GM12878 (cell line): ENCODE results near the gene UBE3B. TPM values are rescaled to one million over a fixed set of nuclear protein-coding genes. Genes with fewer than 3 reads are reported as not detected.
A peak's percentile ranks its signal among the peaks of the same experiment; 100 is the strongest.

Experiments used
- ATF7 ChIP-seq: fragments of 450-650 bp; IDR thresholded peaks from 2 replicates; pipeline ENCODE4 v1.6.1; 2016; ENCODE audit warnings: low read depth, mild to moderate bottlenecking
- BHLHE40 ChIP-seq, 2 experiments: fragments of 450-650 bp in 1 of 2; IDR thresholded peaks; 2 replicates each; pipeline ENCODE4 v1.6.1; 2011 to 2017; ENCODE audit warnings: low read depth in 2 of 2, borderline replicate concordance in 1 of 2, improper control_type of control experiment in 1 of 2, low read length in 1 of 2, mild to moderate bottlenecking in 1 of 2
- CREB1 ChIP-seq: IDR thresholded peaks from 2 replicates; pipeline ENCODE4 v1.6.1; 2012; ENCODE audit warnings: low read depth, mild to moderate bottlenecking, inconsistent platforms
- EGR1 ChIP-seq, 2 experiments: IDR thresholded peaks; 1 replicate in 1 of 2; 2 replicates in 1 of 2; pipeline ENCODE4 v1.6.1; 2011 to 2012; ENCODE audit warnings: low read depth in 2 of 2, low read length in 2 of 2, borderline replicate concordance in 1 of 2, mild to moderate bottlenecking in 1 of 2, moderate library complexity in 1 of 2
- ESRRA ChIP-seq: IDR thresholded peaks from 2 replicates; pipeline ENCODE4 v1.6.1; 2012; ENCODE audit warnings: mild to moderate bottlenecking, low read length, improper control_type of control experiment
- EZH2 ChIP-seq: IDR thresholded peaks from 2 replicates; pipeline ENCODE4 v1.6.1; 2012; ENCODE audit warnings: low read depth, mild to moderate bottlenecking, control low read depth, inconsistent platforms, low read length, borderline replicate concordance; ENCODE audit not compliant: control insufficient read depth
- HDAC2 ChIP-seq: fragments of 200-600 bp; sonication (generic); IDR thresholded peaks from 2 replicates; pipeline ENCODE4 v1.6.1; 2017
- POLR2A ChIP-seq: IDR thresholded peaks from 2 replicates; pipeline ENCODE4 v1.6.1; 2011; ENCODE audit warnings: low read depth, mild to moderate bottlenecking, low read length
- POLR2AphosphoS2 ChIP-seq: IDR thresholded peaks from 2 replicates; pipeline ENCODE4 v1.6.1; 2011; ENCODE audit warnings: low read depth, mild to moderate bottlenecking, low read length, improper control_type of control experiment, moderate library complexity
- POLR2AphosphoS5 ChIP-seq: IDR thresholded peaks from 2 replicates; pipeline ENCODE4 v1.6.1; 2011; ENCODE audit warnings: mild to moderate bottlenecking, low read length, inconsistent platforms
- RAD51 ChIP-seq: fragments of 450-650 bp; IDR thresholded peaks from 2 replicates; pipeline ENCODE4 v1.6.1; 2016; ENCODE audit warnings: moderate library complexity, mild to moderate bottlenecking, inconsistent platforms
- RCOR1 ChIP-seq: conservative IDR thresholded peaks from 2 replicates; pipeline ENCODE4 v1.6.1; 2012; ENCODE audit warnings: low read depth, low read length, improper control_type of control experiment
- SIN3A ChIP-seq: IDR thresholded peaks from 2 replicates; pipeline ENCODE4 v1.6.1; 2012; ENCODE audit warnings: low read depth, low read length, improper control_type of control experiment
- SMAD5 ChIP-seq: IDR thresholded peaks from 2 replicates; pipeline ENCODE4 v1.6.1; 2016; ENCODE audit warnings: antibody characterized with exemption, low read depth
- SREBF1 ChIP-seq: IDR thresholded peaks from 2 replicates; pipeline ENCODE4 v1.6.1; 2012; ENCODE audit warnings: mild to moderate bottlenecking, low read length
- STAT1 ChIP-seq: fragments of 450-650 bp; conservative IDR thresholded peaks from 2 replicates; pipeline ENCODE4 v1.6.1; 2014; ENCODE audit warnings: antibody characterized with exemption, mild to moderate bottlenecking
- ZNF24 ChIP-seq: fragments of 450-650 bp; IDR thresholded peaks from 2 replicates; pipeline ENCODE4 v1.6.1; 2017; ENCODE audit warnings: antibody characterized with exemption, mild to moderate bottlenecking
- polyA plus RNA-seq, 11 experiments: library from polyadenylated mRNA; depleted of rRNA in 4 of 11; unstranded in 6 of 11; stranded (reverse) in 5 of 11; fragments of >200 nt; fragmentation: Nextera tagmentation in 4 of 11; fragmentation: Illumina TruSeq in 1 of 11; extraction: Ambion mirVana in 4 of 11; extraction: Trizol in 1 of 11; gene quantifications; 1 replicate in 1 of 11; 2 replicates in 10 of 11; pipeline versions ENCODE4 v1.2.1 to v1.2.3, GENCODE V29; 2011 to 2016; ENCODE audit warnings: inconsistent platforms in 2 of 11, missing spikeins in 2 of 11, low read depth in 1 of 11
- total RNA-seq, 4 experiments: library from RNA; depleted of rRNA in 3 of 4; stranded (reverse); fragments of >200 nt in 3 of 4; fragmentation: Illumina TruSeq in 1 of 4; extraction: Trizol in 1 of 4; gene quantifications; 2 replicates each; pipeline versions ENCODE4 v1.2.1 to v1.2.3, GENCODE V29; 2013 to 2021
- TF ChIP-seq, protein P1 (sequence below): fragments of 450-650 bp; IDR thresholded peaks from 2 replicates; pipeline ENCODE4 v1.6.1; 2017; ENCODE audit warnings: low read depth, mild to moderate bottlenecking, moderate library complexity
- TF ChIP-seq, protein P2 (sequence below): fragments of 450-650 bp; IDR thresholded peaks from 2 replicates; pipeline ENCODE4 v1.6.1; 2018; ENCODE audit warnings: borderline replicate concordance, mild to moderate bottlenecking; ENCODE audit not compliant: partially characterized antibody
- TF ChIP-seq, protein P3 (sequence below): IDR thresholded peaks from 2 replicates; pipeline ENCODE4 v1.6.1; 2011; ENCODE audit warnings: mild to moderate bottlenecking, low read depth, low read length, moderate library complexity; ENCODE audit not compliant: insufficient replicate concordance
- TF ChIP-seq, protein P4 (sequence below): fragments of 450-650 bp; IDR thresholded peaks from 2 replicates; pipeline ENCODE4 v1.6.1; 2018; ENCODE audit warnings: mild to moderate bottlenecking, low read depth, moderate library complexity; ENCODE audit not compliant: partially characterized antibody

Gene UBE3B
- total and polyA plus RNA-seq, 10 of the 15 experiments (the other 5 are each of a cell fraction or from before 2014, with no cell fraction given) = 7.4 to 25.3 (median 17.1) TPM

DNA sequence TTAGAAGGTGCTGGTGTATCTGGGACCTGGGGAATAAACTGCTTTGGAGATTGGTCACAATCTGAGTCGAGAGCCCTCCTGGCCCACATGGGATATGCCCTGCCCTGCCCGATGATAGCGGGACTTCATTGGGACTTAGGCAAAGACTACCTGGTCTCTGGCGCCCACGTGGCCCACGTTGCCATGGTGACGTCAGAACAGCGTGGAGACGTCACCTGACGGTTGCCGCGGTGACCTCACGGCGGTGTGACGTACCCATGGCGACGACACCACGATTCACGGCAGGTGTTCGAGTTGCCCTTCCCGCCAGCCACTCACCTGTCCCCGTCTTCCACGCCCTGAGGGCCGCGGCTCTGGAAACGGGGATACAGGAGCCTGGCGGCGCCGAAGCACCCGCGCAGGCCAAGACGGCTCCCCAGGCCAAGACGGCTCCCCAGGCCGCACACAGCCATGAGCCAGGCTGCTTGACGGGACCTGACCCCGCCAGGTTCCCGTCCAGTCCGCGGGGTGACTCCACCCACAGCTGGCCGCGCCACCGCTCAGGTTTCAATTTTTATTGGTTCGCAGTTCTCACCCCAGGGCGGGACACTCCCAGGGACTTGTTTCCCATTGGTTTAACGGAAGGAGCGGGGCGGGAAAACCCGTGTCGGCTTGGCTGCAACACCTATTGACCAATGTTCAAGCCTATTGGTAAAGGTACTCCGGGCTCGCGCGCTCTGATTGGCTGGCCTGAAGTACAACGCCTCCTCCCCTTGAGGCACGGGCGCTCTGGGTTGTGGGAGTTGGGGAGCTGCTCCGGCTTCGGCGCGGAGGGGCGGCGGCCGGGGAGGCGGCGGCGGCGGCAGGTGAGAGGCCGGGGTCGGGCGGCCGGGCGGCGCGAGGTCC is 95.8 kb downstream of the UBE3B start, which contains the start of the genes MMAB and MVK (continued):
- TF ChIP-seq RAD51 (peak; percentile 88), SREBF1 (peak; percentile 70; the same call in 1 of the 2 replicates), ATF7 (peak; percentile 96), SMAD5 (peak; percentile 37; the same call in 1 of the 2 replicates), CREB1 (peak; percentile 100), ESRRA (peak; percentile 81; the same call in 1 of the 2 replicates), STAT1 (peak; percentile 76; the same call in 1 of the 2 replicates), POLR2AphosphoS5 (peak; percentile 75), POLR2AphosphoS2 (peak; percentile 52), BHLHE40 (IDR thresholded peaks at IDR 0.05; ENCODE audit: borderline replicate concordance in 1 of 2, low read depth in 2 of 2, low read length in 1 of 2) (peak; percentile 79 to 84; a peak in 3 of 4 replicates), POLR2A (peak; percentile 95), EZH2 (no peak), SIN3A (peak; percentile 82; the same call in 1 of the 2 replicates), HDAC2 (no peak), ZNF24 (no peak), EGR1 (IDR thresholded peaks at IDR 0.05; ENCODE audit: borderline replicate concordance in 1 of 2, low read depth in 2 of 2, low read length in 2 of 2) (peak in 1 of 2 experiments; percentile 53; a peak in 1 of 3 replicates), RCOR1 (no peak)
- TF ChIP-seq, protein P1, sequence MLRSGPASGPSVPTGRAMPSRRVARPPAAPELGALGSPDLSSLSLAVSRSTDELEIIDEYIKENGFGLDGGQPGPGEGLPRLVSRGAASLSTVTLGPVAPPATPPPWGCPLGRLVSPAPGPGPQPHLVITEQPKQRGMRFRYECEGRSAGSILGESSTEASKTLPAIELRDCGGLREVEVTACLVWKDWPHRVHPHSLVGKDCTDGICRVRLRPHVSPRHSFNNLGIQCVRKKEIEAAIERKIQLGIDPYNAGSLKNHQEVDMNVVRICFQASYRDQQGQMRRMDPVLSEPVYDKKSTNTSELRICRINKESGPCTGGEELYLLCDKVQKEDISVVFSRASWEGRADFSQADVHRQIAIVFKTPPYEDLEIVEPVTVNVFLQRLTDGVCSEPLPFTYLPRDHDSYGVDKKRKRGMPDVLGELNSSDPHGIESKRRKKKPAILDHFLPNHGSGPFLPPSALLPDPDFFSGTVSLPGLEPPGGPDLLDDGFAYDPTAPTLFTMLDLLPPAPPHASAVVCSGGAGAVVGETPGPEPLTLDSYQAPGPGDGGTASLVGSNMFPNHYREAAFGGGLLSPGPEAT = peak; percentile 69
- TF ChIP-seq, protein P2, sequence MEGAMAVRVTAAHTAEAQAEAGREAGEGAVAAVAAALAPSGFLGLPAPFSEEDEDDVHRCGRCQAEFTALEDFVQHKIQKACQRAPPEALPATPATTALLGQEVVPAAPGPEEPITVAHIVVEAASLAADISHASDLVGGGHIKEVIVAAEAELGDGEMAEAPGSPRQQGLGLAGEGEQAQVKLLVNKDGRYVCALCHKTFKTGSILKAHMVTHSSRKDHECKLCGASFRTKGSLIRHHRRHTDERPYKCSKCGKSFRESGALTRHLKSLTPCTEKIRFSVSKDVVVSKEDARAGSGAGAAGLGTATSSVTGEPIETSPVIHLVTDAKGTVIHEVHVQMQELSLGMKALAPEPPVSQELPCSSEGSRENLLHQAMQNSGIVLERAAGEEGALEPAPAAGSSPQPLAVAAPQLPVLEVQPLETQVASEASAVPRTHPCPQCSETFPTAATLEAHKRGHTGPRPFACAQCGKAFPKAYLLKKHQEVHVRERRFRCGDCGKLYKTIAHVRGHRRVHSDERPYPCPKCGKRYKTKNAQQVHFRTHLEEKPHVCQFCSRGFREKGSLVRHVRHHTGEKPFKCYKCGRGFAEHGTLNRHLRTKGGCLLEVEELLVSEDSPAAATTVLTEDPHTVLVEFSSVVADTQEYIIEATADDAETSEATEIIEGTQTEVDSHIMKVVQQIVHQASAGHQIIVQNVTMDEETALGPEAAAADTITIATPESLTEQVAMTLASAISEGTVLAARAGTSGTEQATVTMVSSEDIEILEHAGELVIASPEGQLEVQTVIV = peak; percentile 93
- TF ChIP-seq, protein P3, sequence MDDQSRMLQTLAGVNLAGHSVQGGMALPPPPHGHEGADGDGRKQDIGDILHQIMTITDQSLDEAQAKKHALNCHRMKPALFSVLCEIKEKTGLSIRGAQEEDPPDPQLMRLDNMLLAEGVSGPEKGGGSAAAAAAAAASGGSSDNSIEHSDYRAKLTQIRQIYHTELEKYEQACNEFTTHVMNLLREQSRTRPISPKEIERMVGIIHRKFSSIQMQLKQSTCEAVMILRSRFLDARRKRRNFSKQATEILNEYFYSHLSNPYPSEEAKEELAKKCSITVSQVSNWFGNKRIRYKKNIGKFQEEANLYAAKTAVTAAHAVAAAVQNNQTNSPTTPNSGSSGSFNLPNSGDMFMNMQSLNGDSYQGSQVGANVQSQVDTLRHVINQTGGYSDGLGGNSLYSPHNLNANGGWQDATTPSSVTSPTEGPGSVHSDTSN = peak; percentile 71
- TF ChIP-seq, protein P4, sequence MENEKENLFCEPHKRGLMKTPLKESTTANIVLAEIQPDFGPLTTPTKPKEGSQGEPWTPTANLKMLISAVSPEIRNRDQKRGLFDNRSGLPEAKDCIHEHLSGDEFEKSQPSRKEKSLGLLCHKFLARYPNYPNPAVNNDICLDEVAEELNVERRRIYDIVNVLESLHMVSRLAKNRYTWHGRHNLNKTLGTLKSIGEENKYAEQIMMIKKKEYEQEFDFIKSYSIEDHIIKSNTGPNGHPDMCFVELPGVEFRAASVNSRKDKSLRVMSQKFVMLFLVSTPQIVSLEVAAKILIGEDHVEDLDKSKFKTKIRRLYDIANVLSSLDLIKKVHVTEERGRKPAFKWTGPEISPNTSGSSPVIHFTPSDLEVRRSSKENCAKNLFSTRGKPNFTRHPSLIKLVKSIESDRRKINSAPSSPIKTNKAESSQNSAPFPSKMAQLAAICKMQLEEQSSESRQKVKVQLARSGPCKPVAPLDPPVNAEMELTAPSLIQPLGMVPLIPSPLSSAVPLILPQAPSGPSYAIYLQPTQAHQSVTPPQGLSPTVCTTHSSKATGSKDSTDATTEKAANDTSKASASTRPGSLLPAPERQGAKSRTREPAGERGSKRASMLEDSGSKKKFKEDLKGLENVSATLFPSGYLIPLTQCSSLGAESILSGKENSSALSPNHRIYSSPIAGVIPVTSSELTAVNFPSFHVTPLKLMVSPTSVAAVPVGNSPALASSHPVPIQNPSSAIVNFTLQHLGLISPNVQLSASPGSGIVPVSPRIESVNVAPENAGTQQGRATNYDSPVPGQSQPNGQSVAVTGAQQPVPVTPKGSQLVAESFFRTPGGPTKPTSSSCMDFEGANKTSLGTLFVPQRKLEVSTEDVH = peak; percentile 34
